K562 (cell line): Measurements from ENCODE around the gene SAPCD1. TPM values are rescaled to one million over a fixed set of nuclear protein-coding genes. Genes with fewer than 3 reads are reported as not detected.

Source experiments
- CBX2 ChIP-seq: fragments of 200-600 bp; sonication (generic); IDR thresholded peaks from one replicate; pipeline ENCODE4 v1.6.1; 2012; ENCODE audit warnings: mild to moderate bottlenecking, low read length, inconsistent platforms; ENCODE audit not compliant: insufficient read depth, poor library complexity, severe bottlenecking
- CCAR2 ChIP-seq: fragments of 200-400 bp; formaldehyde crosslinking; IDR thresholded peaks from 2 replicates; pipeline ENCODE4 v1.6.1; 2017; ENCODE audit warnings: mild to moderate bottlenecking, low read depth, low read length
- HEY1 ChIP-seq: fragments of 250-450 bp; sonication (Bioruptor Pico); IDR thresholded peaks from 2 replicates; pipeline ENCODE4 v1.5.0; 2020; ENCODE audit warnings: mild to moderate bottlenecking, moderate library complexity, borderline replicate concordance
- KDM1A ChIP-seq, 2 experiments: fragments of 450-650 bp; IDR thresholded peaks; 2 replicates each; pipeline ENCODE4 v1.6.1; 2016; ENCODE audit warnings: mild to moderate bottlenecking in 2 of 2
- MEF2D ChIP-seq: conservative IDR thresholded peaks from 2 replicates; pipeline ENCODE4 v1.6.1; 2016; ENCODE audit warnings: low read depth, missing genetic modification characterization, missing compliant biosample characterization
- ZBTB7A ChIP-seq: IDR thresholded peaks from 2 replicates; pipeline ENCODE4 v1.6.1; 2011; ENCODE audit warnings: low read depth, mild to moderate bottlenecking, low read length, moderate library complexity, borderline replicate concordance; ENCODE audit not compliant: control insufficient read depth
- ZNF212 ChIP-seq: fragments of 450-650 bp; formaldehyde crosslinking; IDR thresholded peaks from 2 replicates; pipeline ENCODE4 v1.4.0; 2020; ENCODE audit warnings: mild to moderate bottlenecking
- polyA plus RNA-seq, 8 experiments: library from polyadenylated mRNA; depleted of rRNA in 4 of 8; stranded (reverse) in 5 of 8; unstranded in 3 of 8; fragments of >200 nt; fragmentation: Nextera tagmentation in 2 of 8; fragmentation: Illumina TruSeq in 1 of 8; extraction: Ambion mirVana in 2 of 8; extraction: Trizol in 1 of 8; gene quantifications; 2 replicates each; pipeline versions ENCODE4 v1.2.1 to v1.2.3, GENCODE V29; 2011 to 2014; ENCODE audit warnings: inconsistent platforms in 1 of 8, missing spikeins in 1 of 8
- total RNA-seq, 7 experiments: library from RNA; depleted of rRNA in 6 of 7; stranded (reverse); fragments of >200 nt in 6 of 7; fragmentation: Illumina TruSeq in 2 of 7; extraction: Trizol in 2 of 7; gene quantifications; 2 replicates each; pipeline versions ENCODE4 v1.2.1 to v1.2.3, GENCODE V29; 2011 to 2021; ENCODE audit warnings: low replicate concordance in 1 of 7
- TF ChIP-seq, protein P1 (sequence below): sonication (generic); formaldehyde crosslinking; IDR thresholded peaks from 2 replicates; pipeline ENCODE4 v1.8.1; 2023; ENCODE audit warnings: mild to moderate bottlenecking, missing genetic modification reagents
- TF ChIP-seq, protein P2 (sequence below): sonication (generic); formaldehyde crosslinking; IDR thresholded peaks from 2 replicates; pipeline ENCODE4 v1.8.0; 2022; ENCODE audit warnings: mild to moderate bottlenecking, low read depth, missing genetic modification reagents
- TF ChIP-seq, protein P3 (sequence below): fragments of 250-450 bp; sonication (Bioruptor Pico); IDR thresholded peaks from 2 replicates; pipeline ENCODE4 v1.4.0; 2020; ENCODE audit warnings: mild to moderate bottlenecking
- TF ChIP-seq, protein P4 (sequence below): sonication (generic); formaldehyde crosslinking; IDR thresholded peaks from 2 replicates; pipeline ENCODE4 v1.8.1; 2023; ENCODE audit warnings: missing genetic modification reagents, mild to moderate bottlenecking, borderline replicate concordance

The SAPCD1 gene
- total and polyA plus RNA-seq, 9 of the 15 experiments (the other 6 are each of a cell fraction or from before 2014, with no cell fraction given), result 2.6 to 30.2 (median 7.4) TPM

DNA sequence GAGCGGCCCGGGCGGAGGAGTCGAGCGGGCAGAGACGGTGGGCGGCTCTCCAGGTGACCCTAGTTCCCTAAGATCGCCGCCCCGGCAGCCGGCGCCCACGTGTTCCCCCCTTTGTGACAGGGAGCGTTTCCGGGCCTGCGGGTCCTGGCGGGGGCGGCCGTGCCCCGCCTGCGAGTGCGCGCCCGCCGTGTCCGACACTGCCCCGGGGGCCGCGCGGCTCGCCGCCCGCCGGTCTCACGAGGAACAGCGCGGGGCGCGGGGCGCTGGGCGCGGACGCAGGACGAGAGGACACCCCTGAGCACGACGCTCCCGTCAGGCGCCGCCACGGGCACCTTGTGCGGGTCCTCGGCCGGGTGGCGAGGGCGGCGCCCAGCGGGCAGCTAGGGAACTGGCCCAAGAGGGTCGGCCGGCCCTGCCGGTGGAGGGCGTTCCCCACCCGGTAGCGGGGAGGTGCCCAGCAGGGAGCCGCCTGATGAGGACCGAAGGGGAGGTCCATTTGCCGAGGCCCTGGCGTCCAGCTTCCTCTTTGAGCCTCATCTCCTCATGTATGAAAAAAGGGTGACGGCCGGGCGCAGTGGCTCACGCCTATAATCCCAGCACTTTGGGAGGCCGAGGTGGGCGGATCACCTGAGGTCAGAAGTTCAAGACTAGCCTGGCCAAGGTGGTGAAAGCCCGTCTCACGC, 33.3 kb downstream of the SAPCD1 start, which contains the start of gene VARS1 (continued):
- TF ChIP-seq, protein P1, sequence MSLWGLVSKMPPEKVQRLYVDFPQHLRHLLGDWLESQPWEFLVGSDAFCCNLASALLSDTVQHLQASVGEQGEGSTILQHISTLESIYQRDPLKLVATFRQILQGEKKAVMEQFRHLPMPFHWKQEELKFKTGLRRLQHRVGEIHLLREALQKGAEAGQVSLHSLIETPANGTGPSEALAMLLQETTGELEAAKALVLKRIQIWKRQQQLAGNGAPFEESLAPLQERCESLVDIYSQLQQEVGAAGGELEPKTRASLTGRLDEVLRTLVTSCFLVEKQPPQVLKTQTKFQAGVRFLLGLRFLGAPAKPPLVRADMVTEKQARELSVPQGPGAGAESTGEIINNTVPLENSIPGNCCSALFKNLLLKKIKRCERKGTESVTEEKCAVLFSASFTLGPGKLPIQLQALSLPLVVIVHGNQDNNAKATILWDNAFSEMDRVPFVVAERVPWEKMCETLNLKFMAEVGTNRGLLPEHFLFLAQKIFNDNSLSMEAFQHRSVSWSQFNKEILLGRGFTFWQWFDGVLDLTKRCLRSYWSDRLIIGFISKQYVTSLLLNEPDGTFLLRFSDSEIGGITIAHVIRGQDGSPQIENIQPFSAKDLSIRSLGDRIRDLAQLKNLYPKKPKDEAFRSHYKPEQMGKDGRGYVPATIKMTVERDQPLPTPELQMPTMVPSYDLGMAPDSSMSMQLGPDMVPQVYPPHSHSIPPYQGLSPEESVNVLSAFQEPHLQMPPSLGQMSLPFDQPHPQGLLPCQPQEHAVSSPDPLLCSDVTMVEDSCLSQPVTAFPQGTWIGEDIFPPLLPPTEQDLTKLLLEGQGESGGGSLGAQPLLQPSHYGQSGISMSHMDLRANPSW, result peak; percentile 92
- TF ChIP-seq KDM1A (IDR thresholded peaks at IDR 0.05) (peak; percentile 87 to 91), HEY1 (no peak; the same call in 1 of the 2 replicates), ZBTB7A (peak; percentile 99), CBX2 (no peak), MEF2D (tag) (no peak), ZNF212 (CRISPR knock-in tag) (peak; percentile 7; the same call in 1 of the 2 replicates), CCAR2 (no peak)
- TF ChIP-seq, protein P2, sequence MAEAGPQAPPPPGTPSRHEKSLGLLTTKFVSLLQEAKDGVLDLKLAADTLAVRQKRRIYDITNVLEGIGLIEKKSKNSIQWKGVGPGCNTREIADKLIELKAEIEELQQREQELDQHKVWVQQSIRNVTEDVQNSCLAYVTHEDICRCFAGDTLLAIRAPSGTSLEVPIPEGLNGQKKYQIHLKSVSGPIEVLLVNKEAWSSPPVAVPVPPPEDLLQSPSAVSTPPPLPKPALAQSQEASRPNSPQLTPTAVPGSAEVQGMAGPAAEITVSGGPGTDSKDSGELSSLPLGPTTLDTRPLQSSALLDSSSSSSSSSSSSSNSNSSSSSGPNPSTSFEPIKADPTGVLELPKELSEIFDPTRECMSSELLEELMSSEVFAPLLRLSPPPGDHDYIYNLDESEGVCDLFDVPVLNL (CRISPR knock-in tag), result no peak
- TF ChIP-seq, protein P3, sequence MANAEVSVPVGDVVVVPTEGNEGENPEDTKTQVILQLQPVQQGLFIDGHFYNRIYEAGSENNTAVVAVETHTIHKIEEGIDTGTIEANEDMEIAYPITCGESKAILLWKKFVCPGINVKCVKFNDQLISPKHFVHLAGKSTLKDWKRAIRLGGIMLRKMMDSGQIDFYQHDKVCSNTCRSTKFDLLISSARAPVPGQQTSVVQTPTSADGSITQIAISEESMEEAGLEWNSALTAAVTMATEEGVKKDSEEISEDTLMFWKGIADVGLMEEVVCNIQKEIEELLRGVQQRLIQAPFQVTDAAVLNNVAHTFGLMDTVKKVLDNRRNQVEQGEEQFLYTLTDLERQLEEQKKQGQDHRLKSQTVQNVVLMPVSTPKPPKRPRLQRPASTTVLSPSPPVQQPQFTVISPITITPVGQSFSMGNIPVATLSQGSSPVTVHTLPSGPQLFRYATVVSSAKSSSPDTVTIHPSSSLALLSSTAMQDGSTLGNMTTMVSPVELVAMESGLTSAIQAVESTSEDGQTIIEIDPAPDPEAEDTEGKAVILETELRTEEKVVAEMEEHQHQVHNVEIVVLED, result peak; percentile 75
- TF ChIP-seq, protein P4, sequence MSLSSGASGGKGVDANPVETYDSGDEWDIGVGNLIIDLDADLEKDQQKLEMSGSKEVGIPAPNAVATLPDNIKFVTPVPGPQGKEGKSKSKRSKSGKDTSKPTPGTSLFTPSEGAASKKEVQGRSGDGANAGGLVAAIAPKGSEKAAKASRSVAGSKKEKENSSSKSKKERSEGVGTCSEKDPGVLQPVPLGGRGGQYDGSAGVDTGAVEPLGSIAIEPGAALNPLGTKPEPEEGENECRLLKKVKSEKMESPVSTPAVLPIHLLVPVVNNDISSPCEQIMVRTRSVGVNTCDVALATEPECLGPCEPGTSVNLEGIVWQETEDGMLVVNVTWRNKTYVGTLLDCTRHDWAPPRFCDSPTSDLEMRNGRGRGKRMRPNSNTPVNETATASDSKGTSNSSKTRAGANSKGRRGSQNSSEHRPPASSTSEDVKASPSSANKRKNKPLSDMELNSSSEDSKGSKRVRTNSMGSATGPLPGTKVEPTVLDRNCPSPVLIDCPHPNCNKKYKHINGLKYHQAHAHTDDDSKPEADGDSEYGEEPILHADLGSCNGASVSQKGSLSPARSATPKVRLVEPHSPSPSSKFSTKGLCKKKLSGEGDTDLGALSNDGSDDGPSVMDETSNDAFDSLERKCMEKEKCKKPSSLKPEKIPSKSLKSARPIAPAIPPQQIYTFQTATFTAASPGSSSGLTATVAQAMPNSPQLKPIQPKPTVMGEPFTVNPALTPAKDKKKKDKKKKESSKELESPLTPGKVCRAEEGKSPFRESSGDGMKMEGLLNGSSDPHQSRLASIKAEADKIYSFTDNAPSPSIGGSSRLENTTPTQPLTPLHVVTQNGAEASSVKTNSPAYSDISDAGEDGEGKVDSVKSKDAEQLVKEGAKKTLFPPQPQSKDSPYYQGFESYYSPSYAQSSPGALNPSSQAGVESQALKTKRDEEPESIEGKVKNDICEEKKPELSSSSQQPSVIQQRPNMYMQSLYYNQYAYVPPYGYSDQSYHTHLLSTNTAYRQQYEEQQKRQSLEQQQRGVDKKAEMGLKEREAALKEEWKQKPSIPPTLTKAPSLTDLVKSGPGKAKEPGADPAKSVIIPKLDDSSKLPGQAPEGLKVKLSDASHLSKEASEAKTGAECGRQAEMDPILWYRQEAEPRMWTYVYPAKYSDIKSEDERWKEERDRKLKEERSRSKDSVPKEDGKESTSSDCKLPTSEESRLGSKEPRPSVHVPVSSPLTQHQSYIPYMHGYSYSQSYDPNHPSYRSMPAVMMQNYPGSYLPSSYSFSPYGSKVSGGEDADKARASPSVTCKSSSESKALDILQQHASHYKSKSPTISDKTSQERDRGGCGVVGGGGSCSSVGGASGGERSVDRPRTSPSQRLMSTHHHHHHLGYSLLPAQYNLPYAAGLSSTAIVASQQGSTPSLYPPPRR (CRISPR knock-in tag), result peak; percentile 95
